Measurements from ENCODE around the gene SMIM1.

The SMIM1 gene

DNA sequence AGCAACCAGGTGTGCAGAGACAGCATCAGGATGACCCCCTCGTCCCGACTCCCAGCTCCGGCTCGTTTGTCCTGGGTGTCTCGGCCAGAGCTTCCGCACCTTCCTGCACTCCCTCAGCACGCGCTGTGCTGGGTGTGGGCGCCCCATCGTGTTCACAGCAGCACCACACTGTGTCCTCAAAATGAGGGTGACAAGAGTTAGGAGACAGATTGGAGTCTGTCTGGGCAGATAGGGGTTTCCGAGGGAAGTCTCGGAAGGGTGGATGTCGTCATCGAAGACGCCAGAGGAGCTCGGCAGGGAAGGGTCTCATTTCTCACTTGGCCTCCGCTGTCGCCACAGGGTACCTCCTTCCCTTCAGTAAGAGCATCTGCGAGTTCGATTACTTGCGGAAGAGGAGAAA is 16.2 kb upstream of the SMIM1 start:
- no peak for DNase-seq (ENCODE audit: low read depth)

DNA sequence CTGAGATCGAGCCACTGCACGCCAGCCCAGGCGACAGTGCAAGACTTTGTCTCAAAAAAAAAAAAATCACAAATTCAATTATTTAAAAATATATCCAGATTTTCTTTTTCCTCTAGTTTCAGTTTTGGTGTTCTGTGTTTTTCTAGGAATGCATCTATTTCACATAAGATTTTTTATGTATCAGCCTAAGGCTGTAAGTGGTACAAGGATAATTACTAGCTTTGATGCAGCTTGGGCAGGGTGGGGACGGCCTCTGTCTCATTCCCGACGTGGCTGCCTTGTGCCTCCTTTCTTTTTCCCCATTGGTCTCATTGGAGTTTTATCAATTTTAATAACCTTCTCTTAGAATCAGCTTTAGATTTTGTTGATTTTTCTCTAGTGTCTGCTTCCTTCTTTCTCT is 13.4 kb upstream of the SMIM1 start:
- no peak for DNase-seq (ENCODE audit: low read depth)

DNA sequence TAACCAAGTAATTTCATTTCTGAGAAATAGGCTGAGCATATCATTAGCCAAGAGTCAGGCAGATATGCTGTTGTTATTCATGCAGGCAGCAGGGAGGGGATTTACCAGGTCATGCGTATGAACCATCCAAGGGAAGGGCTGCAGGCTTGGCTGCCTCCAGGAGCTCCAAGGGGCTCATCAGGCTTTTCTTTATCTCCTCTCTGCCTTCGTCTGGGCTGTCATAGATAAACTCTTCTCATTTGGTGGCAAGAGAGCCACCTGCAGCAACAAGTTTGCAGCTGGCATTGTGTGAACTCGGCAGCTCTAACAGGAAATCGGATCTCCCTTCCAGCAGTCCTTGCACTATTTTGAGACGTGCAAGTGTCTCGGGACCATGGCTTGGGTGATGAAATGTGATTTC is 12.8 kb upstream of the SMIM1 start:
- no peak for DNase-seq (ENCODE audit: low read depth)

DNA sequence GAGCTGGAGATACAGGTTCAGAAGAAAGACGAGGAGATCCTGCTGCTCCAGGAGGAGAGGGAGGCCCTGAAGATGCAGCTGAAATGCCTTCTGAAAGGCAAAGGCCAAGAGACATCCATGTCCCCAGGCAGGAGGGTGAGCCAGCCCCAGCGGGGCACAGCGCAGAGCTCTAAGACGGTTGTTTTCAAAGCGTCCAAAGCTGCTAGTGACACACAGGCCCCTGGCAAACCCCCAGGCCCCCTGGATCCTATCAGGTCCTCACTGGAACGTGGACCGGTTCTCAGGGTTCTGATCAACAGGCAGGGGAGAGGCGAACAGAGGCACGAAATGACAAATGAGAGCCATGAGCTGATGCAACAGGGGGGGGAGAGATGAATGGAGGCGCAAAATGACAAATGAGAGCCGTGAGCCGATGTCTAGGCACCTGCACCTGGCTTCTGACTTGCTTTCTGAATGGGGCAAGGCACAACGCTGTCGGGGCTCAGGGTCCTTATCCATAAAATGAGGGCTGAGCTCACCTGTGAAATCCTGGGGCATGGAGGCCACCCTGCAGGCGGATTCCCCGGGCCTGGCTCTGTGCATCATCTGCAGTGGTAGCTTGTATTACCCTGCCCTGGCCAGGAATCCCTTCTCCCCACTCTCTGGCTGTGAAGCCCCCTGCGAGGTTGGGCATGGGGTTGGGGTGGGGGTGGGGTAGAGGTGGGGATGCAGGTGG is 11.1 kb upstream of the SMIM1 start:
- DNase-seq (ENCODE audit: low read depth): no peak

DNA sequence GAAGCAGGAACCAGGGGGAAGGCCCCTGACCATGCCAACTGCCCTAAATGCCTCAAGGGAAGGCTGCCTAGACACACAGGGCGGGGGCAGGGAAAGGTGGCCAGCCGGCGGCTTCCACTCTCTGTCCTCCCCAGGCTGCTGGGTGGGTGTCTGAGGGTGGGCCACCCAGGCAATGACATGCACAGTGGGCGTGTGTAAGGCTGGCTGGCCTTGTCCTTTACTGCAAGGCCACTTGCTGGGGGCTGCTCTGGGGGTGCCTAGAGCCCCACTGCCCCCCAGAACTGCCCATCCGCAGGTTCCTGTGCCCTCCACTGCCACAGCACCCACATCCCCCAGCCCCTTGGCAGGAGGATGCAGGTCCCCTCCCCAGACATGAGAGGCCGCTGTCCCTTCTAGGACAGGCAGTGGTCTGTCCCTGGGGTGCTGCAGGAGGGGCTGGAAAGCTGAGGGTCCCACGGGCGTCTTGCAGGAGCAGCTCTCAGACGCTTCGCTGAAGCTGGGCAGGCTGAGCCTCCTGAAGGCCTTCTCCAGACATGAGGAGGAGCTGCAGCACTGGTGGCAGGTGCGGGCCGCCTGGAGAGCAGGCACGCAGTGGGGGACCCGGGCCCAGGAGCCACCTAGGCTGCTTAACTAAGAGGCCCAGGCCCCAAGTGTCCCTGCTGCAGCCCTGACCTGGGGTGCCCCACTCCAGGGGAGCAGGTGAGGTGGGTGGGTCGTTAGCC is 10.2 kb upstream of the SMIM1 start:
- no peak for DNase-seq (ENCODE audit: low read depth)

DNA sequence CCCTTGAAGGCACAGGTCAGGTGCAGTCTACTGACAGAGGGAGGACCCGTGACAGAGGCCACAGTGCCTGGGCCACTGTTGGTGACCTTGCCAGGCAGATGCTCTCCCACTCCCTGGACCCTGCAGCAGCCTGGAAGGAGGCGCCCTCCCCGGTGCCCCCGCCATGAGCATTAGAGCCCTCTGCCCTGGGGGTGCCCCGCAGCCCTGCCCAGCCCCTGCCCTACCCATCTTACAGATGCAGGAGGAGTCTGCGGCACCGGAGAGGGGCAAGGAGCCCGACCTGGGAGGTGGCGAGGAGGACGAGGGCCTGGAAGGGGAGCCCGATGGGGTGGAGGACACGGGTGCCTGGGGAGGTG is 9.7 kb upstream of the SMIM1 start:
- no peak for DNase-seq (ENCODE audit: low read depth)

DNA sequence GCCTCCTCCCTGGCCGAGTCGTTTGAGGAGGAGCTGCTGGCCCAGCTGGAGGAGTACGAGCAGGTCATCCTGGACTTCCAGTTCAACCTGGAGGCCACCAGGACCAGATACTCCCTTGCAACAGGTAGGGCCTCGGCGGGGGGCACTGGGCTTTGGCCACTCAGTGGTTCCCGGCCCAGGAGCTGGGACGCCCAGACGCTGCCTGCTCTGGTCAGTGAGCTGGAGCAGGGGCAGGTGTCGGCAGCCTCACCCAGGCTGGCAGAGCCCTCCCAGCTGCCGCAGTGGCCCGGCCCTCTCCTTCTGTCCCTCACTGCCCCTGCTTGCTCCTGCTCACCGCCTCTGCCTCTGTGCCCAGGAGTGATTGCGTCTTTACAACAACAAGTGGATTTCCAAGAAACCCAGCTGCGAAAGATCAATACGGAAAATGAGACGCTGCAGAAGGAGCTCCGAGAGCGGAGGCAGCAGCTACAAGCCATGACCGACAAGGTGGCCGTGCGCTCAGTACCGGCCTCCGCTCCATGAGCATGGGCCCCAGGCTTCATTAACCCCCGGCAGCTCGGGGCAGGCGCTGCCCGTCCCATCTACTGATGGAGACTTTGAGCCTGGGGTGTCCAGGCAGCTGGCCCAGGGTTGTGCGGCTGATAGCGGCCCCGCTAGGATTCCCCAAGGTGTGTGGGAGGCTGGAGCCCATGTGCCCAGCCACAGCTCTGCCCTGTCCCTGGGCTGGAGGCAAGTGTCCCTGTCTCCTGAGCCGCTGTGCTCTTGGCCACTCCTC is 9.0 kb upstream of the SMIM1 start:
- DNase-seq (ENCODE audit: low read depth): no peak

DNA sequence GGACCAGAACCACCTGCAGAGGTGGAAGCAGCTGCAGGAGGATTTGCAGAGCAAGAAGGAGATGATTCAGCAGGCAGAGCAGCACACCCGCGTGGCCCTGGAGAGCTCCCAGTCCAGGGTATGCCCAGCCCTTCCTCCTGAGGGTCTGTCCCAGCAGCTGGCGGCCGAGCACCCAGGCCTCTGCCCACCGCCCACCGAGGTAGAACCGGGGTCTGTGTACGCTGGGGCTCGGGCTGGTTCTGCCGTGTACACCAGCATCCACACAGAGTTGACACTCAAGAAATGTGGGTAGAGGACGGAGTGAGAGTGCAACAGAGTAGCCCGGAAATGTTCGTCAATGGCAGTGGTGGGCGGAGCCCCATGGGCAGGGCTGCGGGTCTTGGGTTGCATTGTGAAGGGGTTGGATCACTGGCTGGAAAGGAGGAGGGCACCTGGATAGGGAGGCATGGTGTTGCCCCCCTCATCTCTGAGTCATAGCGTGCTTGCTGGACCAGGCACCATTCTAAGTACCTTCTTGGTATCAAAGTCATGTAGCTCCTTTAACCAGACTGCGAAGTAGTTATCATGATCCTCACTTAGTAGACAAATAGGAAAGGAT is 5.1 kb upstream of the SMIM1 start:
- DNase-seq (ENCODE audit: low read depth): no peak

DNA sequence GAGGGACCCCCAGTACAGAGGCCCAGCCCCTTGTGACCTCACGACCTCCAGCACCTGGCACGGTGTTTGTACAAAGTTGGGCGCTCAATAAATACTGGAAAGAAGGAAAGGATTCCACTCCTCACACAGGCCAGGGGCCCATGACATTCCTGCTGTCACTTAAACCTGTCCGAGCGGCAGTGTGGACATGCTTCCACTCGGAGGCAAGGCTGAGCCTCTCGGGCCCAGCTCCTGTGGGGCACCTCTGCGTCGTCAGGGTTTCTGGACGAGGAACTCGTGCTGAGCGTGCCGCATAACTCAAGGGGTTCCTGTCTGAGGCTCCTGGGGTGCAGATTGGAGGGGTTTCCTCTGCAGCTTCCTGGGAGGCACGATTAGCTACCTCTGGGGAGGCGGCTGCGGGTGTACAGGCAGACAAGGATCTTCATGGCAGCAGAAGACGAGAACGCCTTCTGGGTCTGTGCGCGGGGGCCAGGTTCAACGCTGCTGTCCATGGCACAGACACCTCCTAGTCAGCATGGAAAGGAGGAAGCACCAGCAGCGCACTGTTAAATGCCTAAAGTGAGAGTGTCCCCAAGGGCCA is 3.6 kb upstream of the SMIM1 start:
- DNase-seq (ENCODE audit: low read depth): no peak

DNA sequence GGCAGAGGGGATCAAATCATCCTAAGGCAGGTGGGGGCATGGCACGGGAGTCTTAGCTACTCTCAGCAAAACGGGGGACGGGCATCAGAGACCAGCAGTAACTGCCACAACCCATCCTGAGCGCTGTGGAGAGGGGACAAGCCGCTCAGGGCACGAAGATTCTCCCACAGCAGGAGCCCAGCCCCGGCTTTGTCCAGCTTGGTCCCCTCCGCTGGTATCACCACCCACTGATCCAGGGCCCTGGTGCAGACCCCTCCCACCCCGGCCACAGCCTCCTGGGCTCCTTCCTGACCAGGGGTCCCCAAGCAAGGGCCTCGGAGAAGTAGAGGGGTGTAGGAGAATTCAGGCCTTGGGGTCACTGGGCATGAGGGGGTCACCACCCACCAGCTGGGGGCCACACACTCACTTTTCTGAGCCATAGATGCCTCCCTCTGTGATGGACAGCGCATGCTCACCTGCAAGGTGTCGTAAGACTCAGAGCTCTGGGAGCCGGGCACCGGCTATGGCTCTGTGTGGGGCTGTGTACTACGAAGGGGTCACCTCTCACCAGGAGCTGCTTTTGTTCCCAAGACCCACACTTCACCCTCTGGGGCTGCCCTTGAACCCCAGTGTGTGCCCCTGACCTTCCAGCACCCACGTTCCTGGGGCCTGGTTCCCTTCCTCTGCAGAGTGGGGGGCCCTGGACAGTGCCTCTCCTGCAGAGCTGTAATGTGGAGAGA is 2.3 kb upstream of the SMIM1 start:
- DNase-seq (ENCODE audit: low read depth): no peak

DNA sequence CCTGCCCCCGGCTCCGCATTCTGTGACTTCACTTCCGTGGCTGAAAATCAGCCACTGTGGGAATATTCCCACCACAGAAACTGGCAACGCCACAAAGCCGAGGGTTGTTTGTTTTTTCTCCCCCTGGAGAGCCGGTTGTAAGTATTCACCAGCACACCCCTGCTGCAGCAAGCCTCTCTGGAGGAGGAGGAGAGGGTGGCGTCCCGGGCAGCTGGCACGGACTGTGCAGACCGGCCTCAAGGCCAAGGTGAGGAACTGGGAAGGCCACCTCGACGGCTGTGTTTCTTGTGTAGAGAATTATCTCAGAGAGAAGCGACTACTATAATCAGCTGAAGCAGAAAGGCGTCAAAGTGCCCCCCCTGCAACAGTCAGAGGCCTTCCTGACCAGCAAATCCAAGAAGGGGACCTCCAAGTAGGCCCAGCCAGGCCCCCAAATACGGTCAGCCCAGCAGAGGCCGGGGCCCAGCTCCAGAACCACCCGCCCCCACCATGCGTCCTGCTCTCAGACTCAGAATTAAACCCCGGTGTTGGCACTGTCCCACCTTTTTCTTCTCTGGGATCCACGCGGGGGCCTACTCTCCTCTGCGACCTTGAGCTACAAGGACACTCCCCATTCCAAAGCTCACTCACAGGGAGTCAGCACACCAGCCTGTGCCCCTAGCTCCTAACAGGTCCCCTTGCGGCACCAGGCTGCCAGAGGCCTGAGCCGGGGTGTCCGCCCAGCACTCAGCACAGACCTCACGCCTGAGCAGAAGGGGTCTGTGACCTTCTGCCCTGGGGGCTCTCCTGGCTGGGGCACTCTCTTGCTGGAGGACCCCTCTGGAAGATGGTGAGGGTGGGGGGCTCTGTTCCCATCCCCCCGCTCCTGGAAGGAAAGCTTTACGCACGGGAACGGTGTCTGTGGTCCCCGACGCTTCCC is 1.2 kb upstream of the SMIM1 start:
- DNase-seq (ENCODE audit: low read depth): no peak

DNA sequence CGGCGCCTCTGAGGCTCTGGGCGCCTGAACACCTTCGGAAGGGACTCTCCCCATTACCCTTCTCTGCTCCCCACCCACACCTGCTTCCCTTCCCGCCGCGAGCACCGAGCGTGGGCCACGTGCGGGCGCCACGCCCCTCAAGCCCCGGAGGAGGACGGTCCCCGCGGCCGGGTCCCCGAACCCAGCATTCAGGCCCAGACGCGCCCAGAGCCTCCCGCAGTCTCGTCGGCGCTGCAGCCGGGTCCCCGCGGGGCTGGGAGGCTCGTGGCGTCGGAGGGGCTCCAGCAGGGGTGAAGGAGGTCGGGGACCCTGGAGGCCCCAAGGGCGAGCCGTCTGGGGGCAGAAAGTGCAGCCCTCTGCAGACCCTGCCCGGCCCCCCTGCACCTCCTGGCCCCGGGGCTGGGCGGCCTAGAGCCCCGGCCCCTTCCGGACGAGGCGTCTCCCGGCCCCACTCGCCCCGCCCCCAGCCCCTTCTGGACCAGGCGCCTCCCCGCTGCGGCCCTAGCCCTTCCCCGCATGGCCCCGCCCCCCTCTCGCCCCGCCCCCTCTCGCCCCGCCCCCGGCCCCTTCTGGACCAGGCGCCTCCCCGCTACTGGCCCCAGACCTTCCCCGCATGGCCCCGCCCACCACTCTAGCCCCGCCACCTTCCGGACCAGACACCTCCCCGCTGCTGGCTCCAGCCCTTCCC is 378 bp upstream of the SMIM1 start:
- DNase-seq (ENCODE audit: low read depth): peak; percentile 74

DNA sequence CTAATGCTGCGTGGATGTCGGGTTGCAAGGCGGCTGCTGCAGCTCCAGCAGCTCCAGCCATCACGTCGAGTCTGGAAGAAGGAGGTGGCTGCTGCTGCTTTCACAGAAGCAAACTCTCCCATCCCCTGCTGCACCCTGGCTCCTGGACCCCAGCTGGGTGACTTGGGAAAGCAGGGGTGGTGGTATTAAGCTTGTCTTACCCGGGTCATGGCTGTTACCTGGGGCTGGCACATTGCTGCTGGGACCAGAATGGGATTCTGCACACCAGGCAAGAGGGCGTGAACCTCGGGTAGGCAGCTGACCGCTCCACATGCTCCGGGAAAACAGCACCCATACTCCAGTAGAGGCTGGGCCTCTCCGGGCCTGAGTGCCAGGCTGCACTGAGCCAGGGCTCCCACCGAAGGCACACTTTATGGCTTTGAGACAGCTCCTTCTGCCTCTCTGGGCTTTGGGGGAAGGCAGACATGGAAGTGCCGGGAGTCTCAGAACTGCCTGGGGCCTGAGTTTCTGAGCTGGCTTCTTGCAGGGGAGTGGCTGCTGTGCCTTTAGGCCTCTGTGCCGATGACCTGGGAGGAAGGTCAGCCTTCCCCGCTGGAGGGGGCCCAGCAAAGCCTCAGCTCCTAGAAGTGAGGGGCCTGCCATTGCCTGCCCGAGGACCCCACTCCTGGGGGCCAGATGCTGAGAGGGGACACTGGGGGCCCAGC is 1.2 kb downstream of the SMIM1 start:
- DNase-seq (ENCODE audit: low read depth): no peak

DNA sequence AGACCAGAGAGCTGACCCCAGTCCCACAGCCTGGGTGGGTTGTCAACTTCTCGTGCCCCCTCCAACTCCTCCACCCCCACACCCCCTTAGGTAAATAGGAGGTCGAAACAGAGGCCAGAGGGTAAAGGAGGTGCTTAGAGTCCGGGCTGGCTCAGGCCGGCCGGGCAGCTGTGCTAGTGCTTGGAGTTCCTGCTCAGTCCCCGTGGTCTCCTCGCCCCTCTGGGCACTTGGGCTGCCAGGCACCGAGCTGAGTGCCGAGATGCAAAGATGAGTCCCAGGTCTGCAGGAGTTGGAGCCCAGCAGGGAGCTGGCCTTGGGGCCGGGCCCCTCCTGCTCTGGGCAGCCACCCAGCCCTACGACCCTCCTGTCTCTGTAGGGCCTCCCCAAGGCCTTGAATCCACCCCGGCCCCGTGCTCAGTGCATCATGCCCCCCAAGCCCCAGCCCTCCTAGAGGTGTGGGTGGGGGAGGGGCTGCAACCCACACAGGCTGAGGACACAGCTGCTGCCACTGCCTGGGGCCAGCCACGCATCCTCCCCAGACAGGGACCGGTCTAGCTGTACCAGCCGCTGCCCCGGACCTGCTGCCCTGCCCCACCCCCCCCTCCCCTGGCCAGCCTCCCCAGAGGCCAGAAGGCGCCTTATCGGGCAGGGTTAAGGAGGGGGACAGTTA is 1.9 kb downstream of the SMIM1 start:
- DNase-seq (ENCODE audit: low read depth): no peak

DNA sequence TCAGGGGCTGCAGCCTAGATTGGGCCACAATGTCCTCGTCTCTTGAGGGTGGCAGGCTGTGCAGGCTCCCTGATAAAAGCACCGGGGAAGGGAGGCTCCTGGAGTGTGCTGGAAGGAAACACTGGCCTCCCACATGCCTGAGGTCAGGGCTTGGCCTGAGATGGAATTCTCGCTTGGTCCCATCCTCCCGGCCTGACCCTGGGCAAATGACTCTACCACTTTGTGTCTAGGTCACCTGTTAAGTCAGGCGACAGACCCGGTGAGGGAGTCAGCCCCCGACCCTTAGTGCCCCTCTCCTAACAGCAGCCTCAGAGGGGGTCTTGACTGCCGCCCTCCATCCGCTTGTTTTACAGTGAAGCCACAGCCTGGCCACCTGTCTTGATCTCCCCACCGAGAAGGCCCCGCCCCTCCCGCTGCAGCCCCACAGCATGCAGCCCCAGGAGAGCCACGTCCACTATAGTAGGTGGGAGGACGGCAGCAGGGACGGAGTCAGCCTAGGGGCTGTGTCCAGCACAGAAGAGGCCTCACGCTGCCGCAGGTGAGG is 2.5 kb downstream of the SMIM1 start:
- no peak for DNase-seq (ENCODE audit: low read depth)

DNA sequence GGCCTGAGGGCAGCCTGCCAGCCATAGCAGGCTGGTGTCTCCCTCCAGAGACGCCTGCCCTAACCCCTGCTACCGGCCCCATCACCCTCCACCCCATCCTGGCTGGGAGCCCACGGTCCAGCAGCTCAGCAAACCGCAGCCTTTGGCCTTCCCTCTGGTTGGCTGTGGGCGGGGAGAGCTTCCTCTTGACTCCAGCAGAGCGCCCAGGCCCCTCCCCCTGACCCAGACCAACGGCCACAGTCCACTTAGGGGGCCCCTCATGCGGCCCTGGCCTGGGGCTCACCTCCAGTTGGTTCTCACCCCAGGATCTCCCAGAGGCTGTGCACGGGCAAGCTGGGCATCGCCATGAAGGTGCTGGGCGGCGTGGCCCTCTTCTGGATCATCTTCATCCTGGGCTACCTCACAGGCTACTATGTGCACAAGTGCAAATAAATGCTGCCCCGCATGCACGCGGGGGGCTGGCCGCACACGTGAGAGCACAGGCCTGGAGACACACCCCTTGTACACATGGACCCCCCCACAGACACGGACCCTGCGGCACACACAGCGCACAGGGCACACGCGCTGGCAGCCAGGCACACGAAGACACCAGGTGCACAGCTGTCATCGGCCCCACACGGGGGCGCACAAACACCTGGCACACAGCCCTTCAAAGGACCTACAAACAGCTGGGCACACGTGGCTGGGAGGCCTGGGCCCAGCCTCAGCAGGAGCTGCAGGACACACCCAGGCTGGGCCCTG is 3.1 kb downstream of the SMIM1 start:
- peak; percentile 38 for DNase-seq (ENCODE audit: low read depth)

DNA sequence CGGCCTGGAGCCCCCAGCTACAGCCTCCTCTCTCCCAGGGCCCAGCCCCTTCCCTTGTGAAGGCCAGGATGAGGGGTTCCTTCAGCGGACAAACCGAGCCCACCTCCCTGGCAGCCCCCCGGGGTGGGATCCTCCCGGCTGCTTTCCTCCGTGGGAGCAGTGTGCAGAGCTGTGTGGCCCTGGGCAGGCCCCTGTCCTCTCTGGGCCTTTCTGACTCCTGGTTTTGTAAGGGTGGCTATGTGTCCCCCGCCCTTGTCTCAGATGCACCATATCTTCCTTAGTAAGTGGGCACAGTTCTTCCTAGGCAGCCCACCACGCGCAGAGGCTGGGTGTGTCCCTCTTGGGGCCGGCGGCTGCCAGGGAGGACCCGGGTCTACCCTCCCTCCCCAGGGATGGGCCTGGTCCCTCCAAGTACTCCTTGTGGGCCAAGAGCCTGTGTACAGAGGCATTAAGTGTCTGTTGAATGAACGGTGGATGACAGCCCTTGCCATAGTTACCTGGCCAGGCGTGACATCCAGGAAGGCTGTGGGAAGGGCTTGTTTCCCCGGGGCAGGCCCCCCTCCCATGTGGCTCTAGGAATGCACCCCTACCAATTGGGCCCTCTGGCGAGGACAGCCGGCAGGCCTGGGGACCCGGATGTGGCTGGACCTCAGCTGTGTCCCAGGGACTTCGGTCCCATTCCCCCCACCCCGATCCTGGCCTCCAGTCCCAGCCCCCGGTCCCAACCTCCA is 3.8 kb downstream of the SMIM1 start:
- no peak for DNase-seq (ENCODE audit: low read depth)
